A673 (cell line): ENCODE measurements around the gene AGBL5. TPM values are rescaled to one million over a fixed set of nuclear protein-coding genes. Genes with fewer than 3 reads are reported as not detected.

ENCODE experiments used
- BruUV-seq: library from RNA; stranded (reverse); fragments of 400-500 nt; replicated peaks from 2 replicates; lab custom pipeline; 2021; lab: Mats Ljungman, UMichigan
- CTCF ChIA-PET: fragments of 300-600 bp; sonication (Branson Sonifier 250); formaldehyde crosslinking; loops from one replicate; lab custom pipeline; 2022; ENCODE audit warnings: antibody characterized with exemption; lab: Charles Lee
- POLR2A ChIA-PET: fragments of 300-600 bp; sonication (Branson Sonifier 250); formaldehyde crosslinking; loops from one replicate; lab custom pipeline; 2022; ENCODE audit warnings: antibody characterized with exemption; ENCODE audit not compliant: low non-redundant PET; lab: Charles Lee
- DNase-seq: peaks from one replicate; pipeline ENCODE4 v3.0.0-alpha.2; 2015; ENCODE audit warnings: low spot score
- H3K27ac ChIP-seq: fragments of 200-600 bp; sonication (generic); 2 replicates; pipeline ENCODE4 v1.5.1; 2016; ENCODE audit warnings: mixed run types, low read depth, mild to moderate bottlenecking, mixed read lengths, antibody characterized with exemption, low read length; ENCODE audit not compliant: poor library complexity, severe bottlenecking
- H3K27me3 ChIP-seq: fragments of 200-600 bp; sonication (generic); replicated peaks from 2 replicates; pipeline ENCODE4 v1.6.1; 2017; ENCODE audit warnings: mixed run types, low read depth, mild to moderate bottlenecking, mixed read lengths, antibody characterized with exemption, low read length; ENCODE audit not compliant: insufficient read depth, poor library complexity
- H3K36me3 ChIP-seq: fragments of 200-600 bp; sonication (generic); 2 replicates; pipeline ENCODE4 v1.6.1; 2016; ENCODE audit warnings: mixed run types, mild to moderate bottlenecking, mixed read lengths, antibody characterized with exemption, low read length; ENCODE audit not compliant: insufficient read depth, poor library complexity, severe bottlenecking
- H3K4me1 ChIP-seq: fragments of 200-600 bp; sonication (generic); 2 replicates; pipeline ENCODE4 v1.6.1; 2017; ENCODE audit warnings: mixed run types, mild to moderate bottlenecking, mixed read lengths, antibody characterized with exemption, low read length; ENCODE audit not compliant: insufficient read depth, poor library complexity, severe bottlenecking
- H3K4me3 ChIP-seq: fragments of 200-600 bp; sonication (generic); 2 replicates; pipeline ENCODE4 v1.5.1; 2016; ENCODE audit warnings: low read depth, mixed run types, mild to moderate bottlenecking, mixed read lengths, low read length; ENCODE audit not compliant: poor library complexity, severe bottlenecking
- H3K9me3 ChIP-seq: fragments of 200-600 bp; sonication (generic); 2 replicates; pipeline ENCODE4 v1.6.1; 2016; ENCODE audit warnings: mixed run types, low read depth, mild to moderate bottlenecking, mixed read lengths, antibody characterized with exemption, low read length; ENCODE audit not compliant: poor library complexity, severe bottlenecking
- EZH2 ChIP-seq: fragments of 200-600 bp; sonication (generic); IDR thresholded peaks from 2 replicates; pipeline ENCODE4 v1.6.1; 2017; ENCODE audit warnings: borderline replicate concordance, low read depth, mild to moderate bottlenecking, mixed read lengths, antibody characterized with exemption, low read length; ENCODE audit not compliant: poor library complexity, severe bottlenecking
- intact Hi-C: fragments of 100-400 bp; cut with micrococcal nuclease; formaldehyde crosslinking; loops from one replicate; pipeline ENCODE4 v1.10.0; 2022; ENCODE audit not compliant: unreplicated experiment
- total RNA-seq: library from RNA; stranded (reverse); gene quantifications from 2 replicates; pipeline ENCODE4 v1.2.3, GENCODE V29; 2021
- TF ChIP-seq, protein P1 (sequence below): fragments of 300-800, 200-600 bp; sonication (generic); conservative IDR thresholded peaks from 2 replicates; pipeline ENCODE4 v1.5.1; 2017; ENCODE audit warnings: low read depth, mild to moderate bottlenecking, antibody characterized with exemption, low read length, moderate library complexity, mixed read lengths

AGBL5 gene
- total RNA-seq, 1 experiment from 2014 or later: 64.1 TPM

- no TSS peak for BruUV-seq
- ChIA-PET POLR2A (interaction anchor here (0.8 kb wide), 1 partner anchor 36 kb away, joined by 4 read pairs; no protein-coding TSS in a partner anchor), CTCF (no interaction called here)
- H3K4me3 ChIP-seq: no peak overlapping the region
- H3K27me3 ChIP-seq: no peaks in the 10 kb centered on the region
- H3K36me3 ChIP-seq: peaks cover 52% of the 10 kb centered on the region
- TF ChIP-seq, protein P1, sequence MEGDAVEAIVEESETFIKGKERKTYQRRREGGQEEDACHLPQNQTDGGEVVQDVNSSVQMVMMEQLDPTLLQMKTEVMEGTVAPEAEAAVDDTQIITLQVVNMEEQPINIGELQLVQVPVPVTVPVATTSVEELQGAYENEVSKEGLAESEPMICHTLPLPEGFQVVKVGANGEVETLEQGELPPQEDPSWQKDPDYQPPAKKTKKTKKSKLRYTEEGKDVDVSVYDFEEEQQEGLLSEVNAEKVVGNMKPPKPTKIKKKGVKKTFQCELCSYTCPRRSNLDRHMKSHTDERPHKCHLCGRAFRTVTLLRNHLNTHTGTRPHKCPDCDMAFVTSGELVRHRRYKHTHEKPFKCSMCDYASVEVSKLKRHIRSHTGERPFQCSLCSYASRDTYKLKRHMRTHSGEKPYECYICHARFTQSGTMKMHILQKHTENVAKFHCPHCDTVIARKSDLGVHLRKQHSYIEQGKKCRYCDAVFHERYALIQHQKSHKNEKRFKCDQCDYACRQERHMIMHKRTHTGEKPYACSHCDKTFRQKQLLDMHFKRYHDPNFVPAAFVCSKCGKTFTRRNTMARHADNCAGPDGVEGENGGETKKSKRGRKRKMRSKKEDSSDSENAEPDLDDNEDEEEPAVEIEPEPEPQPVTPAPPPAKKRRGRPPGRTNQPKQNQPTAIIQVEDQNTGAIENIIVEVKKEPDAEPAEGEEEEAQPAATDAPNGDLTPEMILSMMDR: no peak
- TF ChIP-seq EZH2: no peak
- intact Hi-C loops: no loop called here
- H3K4me1 ChIP-seq: peaks cover 12% of the 10 kb centered on the region
- no peak for DNase-seq
- no peak overlapping the region for H3K27ac ChIP-seq
- no peaks in the 10 kb centered on the region for H3K9me3 ChIP-seq
Observed at GRCh38 chr2:27053776-27054175, 2.3 kb downstream of the AGBL5 start.

DNA sequence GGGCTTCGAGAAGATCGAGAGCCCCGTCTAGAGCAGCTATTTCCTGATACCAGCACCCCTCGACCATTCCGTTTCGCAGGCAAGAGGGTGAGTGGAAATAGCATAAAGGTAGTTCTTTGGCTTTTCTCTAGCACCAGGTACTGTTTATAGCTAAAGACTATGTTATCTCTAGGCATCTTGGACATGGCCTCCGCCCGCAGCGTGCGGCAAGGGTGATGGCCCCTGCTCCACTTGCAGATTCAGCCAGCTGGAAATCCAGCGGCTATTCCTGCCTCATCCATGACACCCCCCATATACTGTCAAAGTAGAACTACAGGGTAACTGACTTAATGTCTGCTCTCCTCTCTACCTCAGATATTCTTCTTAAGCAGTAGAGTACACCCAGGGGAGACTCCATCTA is 3.3 kb downstream of the AGBL5 start:
- BruUV-seq: no TSS peak
- CTCF ChIA-PET: no interaction called here
- no peak for DNase-seq
- POLR2A ChIA-PET: interaction anchor here (0.8 kb wide), 1 partner anchor 37 kb away, joined by 4 read pairs; no protein-coding TSS in a partner anchor
- H3K4me1 ChIP-seq: peaks cover 7% of the 10 kb centered on the region
- intact Hi-C loops: no loop called here
- no peak for TF ChIP-seq EZH2
- TF ChIP-seq, protein P1: no peak
- H3K9me3 ChIP-seq: no peaks in the 10 kb centered on the region
- H3K27me3 ChIP-seq: no peaks in the 10 kb centered on the region
- H3K36me3 ChIP-seq: peaks cover 52% of the 10 kb centered on the region
- H3K27ac ChIP-seq: no peak overlapping the region
- H3K4me3 ChIP-seq: no peak overlapping the region

GRCh38 chr2:27057184-27057583 is 5.7 kb downstream of the AGBL5 start:
- POLR2A ChIA-PET: no interaction called here
- H3K27ac ChIP-seq: no peak overlapping the region

More at GRCh38 chr2:27057184-27057583, 5.7 kb downstream of the AGBL5 start:
- Histone ChIP-seq H3K4me1 (peaks cover 4% of the 10 kb centered on the region), H3K27me3 (no peaks in the 10 kb centered on the region), H3K4me3 (no peak overlapping the region), H3K9me3 (no peaks in the 10 kb centered on the region), H3K36me3 (peaks cover 52% of the 10 kb centered on the region)
- no peak for DNase-seq
- TF ChIP-seq, protein P1: no peak
- no peak for TF ChIP-seq EZH2
- intact Hi-C loops: no loop called here
- CTCF ChIA-PET: no interaction called here
- no TSS peak for BruUV-seq
